ENCODE results near the gene MAP3K2.

- TF ChIP-seq HDAC6 (IDR thresholded peaks at IDR 0.05; ENCODE audit: low read depth, low read length) (no peak), CTCF (IDR thresholded peaks at IDR 0.05; ENCODE audit: control extremely low read depth in 1 of 3, insufficient read depth in 1 of 3, low read depth in 1 of 3, low read length in 3 of 3) (no peak), POLR2A (IDR thresholded peaks at IDR 0.05; ENCODE audit: control extremely low read depth in 1 of 2, low read depth in 2 of 2, low read length in 2 of 2) (no peak), BRCA1 (IDR thresholded peaks at IDR 0.05; ENCODE audit: low read depth, low read length) (no peak), JUN (IDR thresholded peaks at IDR 0.05; ENCODE audit: low read depth, low read length) (no peak)
These were observed 19.3 kb upstream of the MAP3K2 start for GRCh38 chr2:127407091-127407490.
